ENCODE results near the gene KCNG3. TPM values are rescaled to one million over a fixed set of nuclear protein-coding genes. Genes with fewer than 3 reads are reported as not detected.

The KCNG3 gene
- total and polyA plus RNA-seq, 2 of the 13 experiments (the other 11 are each of a cell fraction or from before 2014, with no cell fraction given) = 2.8 to 4.8 TPM

DNA sequence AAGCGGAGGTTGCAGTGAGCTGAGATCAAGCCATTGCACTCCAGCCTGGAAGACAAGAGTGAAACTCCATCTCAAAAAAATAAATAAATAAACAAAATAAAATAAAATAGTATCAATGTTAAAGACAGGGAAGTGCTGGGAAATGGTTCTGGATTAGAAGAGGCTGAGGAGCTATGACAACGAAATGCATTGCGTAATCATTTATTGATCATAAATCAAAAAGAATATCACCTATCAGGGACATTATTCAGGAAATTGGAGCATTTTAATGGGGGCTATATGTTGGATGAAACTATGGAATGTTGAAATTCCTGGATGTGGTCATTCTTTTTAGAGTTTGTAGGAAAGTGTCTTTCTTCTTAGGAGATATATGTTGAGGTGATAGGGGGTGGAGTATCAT, 43.7 kb upstream of the KCNG3 start:
- BruUV-seq (replicated peaks) = no TSS peak
- no peaks in the 10 kb centered on the region for H3K9me3 ChIP-seq (ENCODE audit: low read length)
- H3K4me2 ChIP-seq (ENCODE audit: low read depth, low read length) = no peak overlapping the region
- DNase-seq (ENCODE audit: low spot score) (no peak), FAIRE-seq (no peak), ATAC-seq (no peak)
- intact Hi-C loops (cut with micrococcal nuclease; ENCODE audit: unreplicated experiment) (no loop called here), in situ Hi-C loops (cut with HindIII; ENCODE audit: extremely low pct_ligation_motif_present, low pct_unique_long_range_greater_than_20kb) (no loop called here)
- no peak overlapping the region for H3K4me3 ChIP-seq (replicated peaks in 1 of 3; ENCODE audit: insufficient read depth in 1 of 3, low read depth in 2 of 3, low read length in 3 of 3)
- ChIA-PET POLR2A (no interaction called here), CTCF (ENCODE audit: low intra/inter-chr PET ratio, low total read pairs) (no interaction called here)
- H3K4me1 ChIP-seq (ENCODE audit: insufficient read depth, low read length) = no peaks in the 10 kb centered on the region
- H2AFZ ChIP-seq (ENCODE audit: low read length) = no peak overlapping the region
- no peaks in the 10 kb centered on the region for H3K36me3 ChIP-seq (replicated peaks in 1 of 2; ENCODE audit: control insufficient read depth in 1 of 2, insufficient read depth in 2 of 2, low read length in 2 of 2)
- 95% methylated on average over 3 of the region's 3 CpGs for WGBS (ENCODE audit: low lambda C conversion rate)
- no peak overlapping the region for H3K27ac ChIP-seq (ENCODE audit: extremely low read length, insufficient read depth, low read length)
- no peak overlapping the region for H3K9ac ChIP-seq (ENCODE audit: insufficient read depth, low read depth, low read length)
- H4K20me1 ChIP-seq (ENCODE audit: insufficient read depth, low read length) = no peaks in the 10 kb centered on the region
- TF ChIP-seq, protein P1, sequence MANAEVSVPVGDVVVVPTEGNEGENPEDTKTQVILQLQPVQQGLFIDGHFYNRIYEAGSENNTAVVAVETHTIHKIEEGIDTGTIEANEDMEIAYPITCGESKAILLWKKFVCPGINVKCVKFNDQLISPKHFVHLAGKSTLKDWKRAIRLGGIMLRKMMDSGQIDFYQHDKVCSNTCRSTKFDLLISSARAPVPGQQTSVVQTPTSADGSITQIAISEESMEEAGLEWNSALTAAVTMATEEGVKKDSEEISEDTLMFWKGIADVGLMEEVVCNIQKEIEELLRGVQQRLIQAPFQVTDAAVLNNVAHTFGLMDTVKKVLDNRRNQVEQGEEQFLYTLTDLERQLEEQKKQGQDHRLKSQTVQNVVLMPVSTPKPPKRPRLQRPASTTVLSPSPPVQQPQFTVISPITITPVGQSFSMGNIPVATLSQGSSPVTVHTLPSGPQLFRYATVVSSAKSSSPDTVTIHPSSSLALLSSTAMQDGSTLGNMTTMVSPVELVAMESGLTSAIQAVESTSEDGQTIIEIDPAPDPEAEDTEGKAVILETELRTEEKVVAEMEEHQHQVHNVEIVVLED (CRISPR knock-in tag; IDR thresholded peaks at IDR 0.05; ENCODE audit: borderline replicate concordance) = no peak
- TF ChIP-seq, protein P2, sequence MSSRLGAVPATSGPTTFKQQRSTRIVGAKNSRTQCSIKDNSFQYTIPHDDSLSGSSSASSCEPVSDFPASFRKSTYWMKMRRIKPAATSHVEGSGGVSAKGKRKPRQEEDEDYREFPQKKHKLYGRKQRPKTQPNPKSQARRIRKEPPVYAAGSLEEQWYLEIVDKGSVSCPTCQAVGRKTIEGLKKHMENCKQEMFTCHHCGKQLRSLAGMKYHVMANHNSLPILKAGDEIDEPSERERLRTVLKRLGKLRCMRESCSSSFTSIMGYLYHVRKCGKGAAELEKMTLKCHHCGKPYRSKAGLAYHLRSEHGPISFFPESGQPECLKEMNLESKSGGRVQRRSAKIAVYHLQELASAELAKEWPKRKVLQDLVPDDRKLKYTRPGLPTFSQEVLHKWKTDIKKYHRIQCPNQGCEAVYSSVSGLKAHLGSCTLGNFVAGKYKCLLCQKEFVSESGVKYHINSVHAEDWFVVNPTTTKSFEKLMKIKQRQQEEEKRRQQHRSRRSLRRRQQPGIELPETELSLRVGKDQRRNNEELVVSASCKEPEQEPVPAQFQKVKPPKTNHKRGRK (CRISPR knock-in tag; IDR thresholded peaks at IDR 0.05) = no peak
- TF ChIP-seq CEBPB (IDR thresholded peaks at IDR 0.05; ENCODE audit: borderline replicate concordance, low read depth, low read length) (peak; percentile 92), MTF2 (CRISPR knock-in tag; IDR thresholded peaks at IDR 0.05; ENCODE audit: borderline replicate concordance) (no peak), SYNCRIP (IDR thresholded peaks at IDR 0.05; ENCODE audit: insufficient read depth, low read depth, low read length) (no peak)
- TF ChIP-seq, protein P3, sequence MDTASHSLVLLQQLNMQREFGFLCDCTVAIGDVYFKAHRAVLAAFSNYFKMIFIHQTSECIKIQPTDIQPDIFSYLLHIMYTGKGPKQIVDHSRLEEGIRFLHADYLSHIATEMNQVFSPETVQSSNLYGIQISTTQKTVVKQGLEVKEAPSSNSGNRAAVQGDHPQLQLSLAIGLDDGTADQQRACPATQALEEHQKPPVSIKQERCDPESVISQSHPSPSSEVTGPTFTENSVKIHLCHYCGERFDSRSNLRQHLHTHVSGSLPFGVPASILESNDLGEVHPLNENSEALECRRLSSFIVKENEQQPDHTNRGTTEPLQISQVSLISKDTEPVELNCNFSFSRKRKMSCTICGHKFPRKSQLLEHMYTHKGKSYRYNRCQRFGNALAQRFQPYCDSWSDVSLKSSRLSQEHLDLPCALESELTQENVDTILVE (CRISPR knock-in tag; IDR thresholded peaks at IDR 0.05) = no peak
- no peaks in the 10 kb centered on the region for H3K27me3 ChIP-seq (ENCODE audit: control insufficient read depth in 1 of 2, insufficient read depth in 2 of 2, low read length in 2 of 2)
- H3K79me2 ChIP-seq (ENCODE audit: insufficient read depth, low read length) = no peaks in the 10 kb centered on the region
